DMS 273 treated with DMSO at 0.1 percent for 48 hours (cell line): ENCODE data around the gene CLIP1.
A peak's percentile ranks its signal among the peaks of the same experiment; 100 is the strongest.
"Not testable (repeated sequence)": the region's sequence is repeated elsewhere in the genome, so short reads cannot be mapped to it uniquely, and the experiment has no call there.

Source experiments
- DNase-seq: peaks from one replicate; lab custom pipeline; 2025; lab: John Stamatoyannopoulos, UW

CLIP1 gene

DNA sequence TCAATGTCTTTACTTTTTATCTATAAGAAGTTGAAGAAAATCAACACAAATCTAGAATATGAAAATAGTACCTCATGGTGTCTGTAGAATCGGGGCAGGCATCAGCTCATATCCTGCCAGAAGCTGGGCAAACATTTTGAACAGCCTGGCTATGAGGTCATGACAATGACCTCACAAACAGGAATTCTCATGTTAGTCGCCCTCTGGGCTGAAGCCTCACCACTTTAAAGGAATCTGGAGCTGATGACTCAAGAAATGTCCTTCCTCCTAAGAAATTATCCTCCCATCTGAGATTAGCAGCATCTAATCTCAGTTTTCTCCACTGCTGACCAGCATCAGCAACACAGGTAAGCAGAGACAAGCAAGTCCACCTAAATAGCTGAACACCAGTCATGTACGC is 27.1 kb downstream of the CLIP1 start:
- DNase-seq: no peak

DNA sequence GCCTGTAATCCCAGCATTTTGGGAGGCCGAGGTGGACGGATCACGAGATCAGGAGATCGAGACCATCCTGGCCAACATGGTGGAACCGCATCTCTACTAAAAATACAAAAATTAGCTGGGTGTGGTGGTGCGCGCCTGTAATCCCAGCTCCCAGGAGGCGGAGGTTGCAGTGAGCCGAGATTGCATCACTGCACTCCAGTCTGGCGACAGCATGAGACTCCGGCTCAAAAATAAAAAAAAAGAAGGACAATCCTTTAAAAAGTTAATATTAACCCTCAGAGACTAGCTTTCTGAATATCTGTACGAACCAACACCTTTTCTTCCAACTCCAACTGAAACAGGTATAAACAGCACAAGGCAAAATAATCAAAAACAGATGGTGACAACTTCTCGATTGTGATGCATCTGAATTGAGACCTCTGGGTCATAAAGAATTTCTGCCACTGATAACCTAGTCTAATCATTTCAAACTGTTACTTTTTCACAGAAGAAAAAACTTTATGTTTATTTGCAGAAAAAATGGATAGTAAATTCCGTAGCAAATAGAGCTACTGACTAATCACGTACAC is 27.8 kb downstream of the CLIP1 start:
- DNase-seq: no peak

DNA sequence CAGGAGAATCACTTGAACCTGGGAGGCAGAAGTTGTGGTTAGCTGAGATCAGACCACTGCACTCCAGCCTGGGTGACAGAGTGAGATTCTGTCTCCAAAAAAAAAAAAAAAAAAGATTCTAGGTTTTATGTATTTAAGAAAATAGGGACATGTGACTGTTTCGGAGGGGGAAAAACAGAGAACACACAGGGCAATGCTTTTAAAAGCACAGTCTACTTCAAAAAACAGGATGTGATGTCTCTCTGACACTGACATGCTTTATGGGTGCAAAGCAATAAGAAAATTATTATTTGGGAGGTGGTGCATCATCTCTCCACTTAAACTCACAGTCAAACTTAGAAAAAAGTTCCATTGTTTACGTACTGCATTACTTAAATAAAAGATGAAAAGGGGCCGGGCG is 28.7 kb downstream of the CLIP1 start:
- no peak for DNase-seq

DNA sequence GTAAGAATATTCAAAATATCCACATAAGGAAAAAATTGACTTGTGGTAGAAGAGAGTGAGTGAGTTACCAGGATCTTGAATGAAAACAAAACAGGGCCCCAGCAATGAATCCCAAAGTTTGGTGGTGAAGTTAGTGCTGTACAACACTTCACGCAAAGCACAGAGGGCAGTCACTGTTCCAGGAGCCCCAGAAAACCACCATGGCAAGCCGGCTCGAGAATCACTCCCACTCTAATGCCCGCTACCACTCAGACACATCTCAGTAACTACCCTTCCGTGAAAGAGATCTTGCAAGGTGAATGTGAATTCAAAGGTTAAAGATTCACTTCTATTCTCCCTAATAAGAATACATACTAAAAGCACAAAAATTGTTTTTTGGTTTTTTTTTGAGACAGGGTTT is 30.1 kb downstream of the CLIP1 start:
- DNase-seq: no peak

DNA sequence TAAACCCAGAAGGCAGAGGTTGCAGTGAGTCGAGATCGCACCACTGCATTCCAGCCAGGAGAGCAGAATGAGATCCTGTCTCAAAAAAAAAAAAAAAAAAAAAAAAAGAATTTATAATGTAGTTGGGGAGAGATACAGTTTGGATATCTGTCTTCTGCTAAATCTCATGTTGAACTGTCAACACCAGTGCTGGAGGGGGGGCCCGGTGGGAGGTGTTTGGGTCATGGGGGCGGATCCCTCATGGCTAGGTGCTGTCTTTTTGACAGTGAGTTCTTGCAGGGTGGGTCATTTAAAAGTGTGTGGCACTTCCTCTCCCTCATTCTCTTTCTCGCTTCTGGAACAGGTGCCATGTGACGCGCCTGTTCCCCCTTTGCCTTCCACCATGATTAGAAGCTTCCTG is 32.8 kb downstream of the CLIP1 start:
- DNase-seq: no peak

DNA sequence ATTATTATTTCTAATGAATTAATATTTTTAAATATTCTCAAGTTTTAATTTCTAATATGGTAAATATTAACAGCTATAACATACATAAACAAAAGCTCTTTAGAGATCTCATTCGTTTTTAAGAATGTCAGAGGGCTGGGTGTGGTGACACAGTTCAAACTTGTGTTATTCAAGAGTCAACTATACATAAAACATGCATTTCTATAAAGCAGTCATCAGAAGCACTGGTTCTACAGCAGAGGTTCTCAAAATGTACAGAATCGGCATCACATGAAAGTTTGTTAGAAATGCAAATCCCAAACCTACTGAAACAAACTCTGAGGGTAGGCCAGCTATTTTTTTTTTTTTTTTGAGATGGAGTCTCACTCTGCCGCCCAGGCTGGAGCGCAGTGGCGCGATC is 34.6 kb downstream of the CLIP1 start:
- no peak for DNase-seq

DNA sequence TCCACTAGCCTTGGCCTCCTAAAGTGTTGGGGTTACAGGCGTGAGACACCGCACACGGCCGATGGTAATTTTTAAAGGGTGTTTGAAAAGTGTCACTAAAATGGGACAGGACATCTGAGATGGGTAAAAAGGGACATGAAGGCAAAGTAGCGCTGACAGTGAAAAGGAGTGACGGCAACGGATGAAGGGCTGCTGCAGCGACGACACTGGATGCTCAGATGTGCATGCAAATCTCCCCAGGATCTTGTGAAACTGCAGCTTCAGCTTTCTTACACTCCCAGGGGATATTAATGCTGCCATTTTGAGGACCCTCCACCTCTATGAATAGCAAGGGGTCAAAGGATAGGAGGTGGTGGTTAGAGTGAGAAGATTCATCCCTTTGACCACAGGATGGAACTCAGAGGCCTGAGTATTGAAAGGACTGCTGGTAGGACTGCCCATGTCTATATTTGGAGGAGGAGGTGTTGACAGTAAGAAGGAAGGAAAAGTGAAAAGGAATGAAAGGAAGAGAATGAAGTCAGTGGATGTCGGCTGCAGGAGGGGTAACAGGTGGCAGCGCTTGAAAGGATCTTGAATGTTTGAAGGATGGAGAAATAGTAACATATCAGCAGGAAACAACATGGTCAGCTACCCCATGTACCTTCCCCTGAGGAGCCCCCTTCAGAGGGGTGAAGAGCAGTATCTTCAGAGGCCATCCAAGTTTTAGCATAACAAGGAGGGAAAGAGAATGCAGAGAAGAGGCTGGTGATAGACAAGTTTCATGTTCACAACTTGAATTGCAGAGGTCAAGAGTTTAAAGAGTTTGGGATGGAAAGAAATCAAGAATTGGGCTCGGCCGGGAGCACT is 37.1 kb downstream of the CLIP1 start:
- DNase-seq: no peak

DNA sequence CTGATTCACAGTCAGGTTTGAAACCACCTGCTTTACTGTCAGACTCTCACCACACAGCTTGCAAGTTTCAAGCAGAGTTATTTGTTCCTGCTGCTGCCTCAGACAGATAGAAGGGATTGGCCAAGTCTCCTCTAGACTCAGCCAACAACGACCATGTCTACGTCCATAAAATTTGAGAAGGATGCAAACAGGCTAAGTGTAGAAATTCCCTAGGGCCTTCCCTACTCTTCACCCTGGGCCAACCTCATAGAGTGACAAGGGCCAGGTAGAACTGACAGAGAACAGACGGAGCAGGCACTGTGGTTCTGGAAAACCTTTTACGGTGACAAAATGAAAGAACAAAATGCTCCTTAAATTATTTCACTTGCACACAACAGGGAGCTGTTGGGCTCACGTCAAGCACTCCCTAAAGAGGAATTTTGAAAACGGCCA is 39.5 kb downstream of the CLIP1 start:
- no peak for DNase-seq

DNA sequence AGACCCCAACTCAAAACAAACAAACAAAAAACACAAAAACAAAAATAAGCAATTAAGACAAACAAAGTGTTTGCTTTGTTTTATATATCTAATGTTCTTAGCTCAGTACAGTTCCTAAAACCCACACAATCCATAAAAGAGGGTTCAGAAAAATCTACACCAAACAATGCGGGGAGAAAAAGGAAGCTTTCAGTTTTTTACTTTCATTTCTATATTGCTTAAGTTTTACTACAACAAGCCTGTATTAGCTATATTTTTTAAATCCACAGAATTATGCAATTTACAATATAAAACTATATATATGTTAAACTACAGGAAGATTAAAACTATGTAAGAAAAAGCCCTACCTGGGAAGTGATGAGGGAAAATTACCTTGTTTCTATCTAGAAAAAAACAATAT is 41.4 kb downstream of the CLIP1 start:
- no peak for DNase-seq

DNA sequence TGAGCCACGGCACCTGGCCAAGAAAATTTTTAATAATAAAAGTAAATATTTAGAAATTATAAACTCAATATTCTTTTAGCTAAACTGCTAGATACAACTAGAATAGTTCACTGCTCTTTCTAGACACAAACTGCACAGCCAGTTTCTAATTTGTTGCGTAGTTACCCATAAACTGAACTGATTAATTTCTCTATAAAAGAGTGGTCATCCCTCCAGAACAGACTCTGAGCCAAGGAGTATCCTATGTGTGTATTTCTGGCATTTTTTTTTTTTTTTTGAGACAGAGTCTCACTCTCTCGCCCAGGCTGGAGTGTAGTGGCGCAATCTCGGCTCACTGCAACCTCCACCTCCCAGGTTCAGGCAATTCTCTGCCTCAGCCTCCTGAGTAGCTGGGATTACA is 45.7 kb downstream of the CLIP1 start:
- DNase-seq: not testable (repeated sequence)

DNA sequence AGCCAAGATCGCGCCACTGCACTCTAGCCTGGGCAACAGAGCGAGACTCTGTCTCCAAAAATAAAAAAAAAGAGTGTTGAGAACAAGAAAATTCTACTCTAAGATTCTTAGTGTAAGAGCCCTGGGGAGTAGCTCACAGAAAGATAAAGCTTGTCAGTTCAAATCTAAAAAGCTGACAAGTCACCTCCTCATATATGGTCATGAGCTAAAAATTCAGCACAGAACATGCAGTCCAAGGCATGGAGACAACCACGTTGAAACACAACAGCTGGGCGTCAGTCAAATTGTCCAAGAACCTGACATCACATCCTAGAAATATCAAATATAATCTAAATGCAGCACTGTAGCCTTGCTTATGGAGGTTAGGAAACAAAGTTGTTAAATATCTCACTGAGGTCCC is 47.8 kb downstream of the CLIP1 start:
- no peak for DNase-seq

DNA sequence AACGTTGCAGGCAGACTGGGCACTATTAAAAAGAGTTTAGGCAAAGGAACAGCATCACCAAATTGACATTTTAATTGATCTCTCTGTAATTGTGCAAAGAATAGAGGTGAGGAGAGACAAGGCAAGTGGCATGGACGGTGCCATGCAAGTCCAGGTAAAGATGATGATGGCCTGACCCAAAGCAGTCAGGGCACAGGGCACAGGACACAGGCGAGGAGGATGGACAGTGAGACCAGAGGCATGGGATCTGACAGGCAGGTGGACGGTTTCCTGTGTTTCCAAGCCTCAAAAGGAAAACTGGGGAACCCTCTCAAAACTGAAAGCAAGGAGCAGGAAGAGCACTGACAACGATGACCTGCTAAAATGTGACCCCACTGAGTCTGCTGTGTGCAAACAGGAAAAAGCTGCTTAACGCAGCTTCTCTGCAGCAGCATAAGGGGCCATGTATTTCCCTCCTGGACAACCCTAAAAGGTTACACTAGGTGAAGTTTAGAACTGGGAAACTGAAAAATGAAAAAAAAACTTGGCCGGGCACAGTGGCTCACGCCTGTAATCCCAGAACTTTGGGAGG is 50.9 kb downstream of the CLIP1 start:
- no peak for DNase-seq

DNA sequence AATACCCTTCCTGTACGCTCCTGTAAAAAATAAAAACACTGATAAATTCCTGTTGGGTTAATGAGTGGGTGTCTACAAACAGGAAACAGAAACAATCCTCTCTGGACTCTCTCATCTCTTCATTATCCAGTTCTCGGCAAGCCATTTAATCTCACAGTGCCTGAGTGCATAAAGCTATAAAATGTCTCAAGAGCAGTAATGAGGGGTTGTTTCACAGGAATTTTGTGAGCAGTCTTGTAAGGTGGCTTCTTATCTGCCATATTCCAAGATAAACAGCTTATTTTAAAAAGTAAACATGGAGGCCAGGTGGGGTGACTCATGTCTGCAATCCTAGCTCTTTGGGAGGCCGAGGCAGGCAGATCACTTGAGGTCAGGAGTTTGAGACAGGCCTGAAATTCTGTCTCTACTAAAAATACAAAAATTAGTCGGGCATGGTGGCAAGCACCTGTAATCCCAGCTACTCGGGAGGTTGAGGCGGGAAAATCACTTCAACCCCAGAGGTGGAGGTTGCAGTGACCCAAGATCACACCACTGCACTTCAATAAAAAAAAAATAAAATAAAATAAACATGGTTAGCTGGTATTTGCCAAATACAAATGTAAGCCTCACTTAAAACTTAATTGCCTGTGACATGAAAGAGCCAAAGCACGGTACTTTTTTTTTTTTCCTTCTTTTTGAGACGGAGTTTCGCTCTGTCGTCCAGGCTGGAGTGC is 54.0 kb downstream of the CLIP1 start:
- DNase-seq: no peak

DNA sequence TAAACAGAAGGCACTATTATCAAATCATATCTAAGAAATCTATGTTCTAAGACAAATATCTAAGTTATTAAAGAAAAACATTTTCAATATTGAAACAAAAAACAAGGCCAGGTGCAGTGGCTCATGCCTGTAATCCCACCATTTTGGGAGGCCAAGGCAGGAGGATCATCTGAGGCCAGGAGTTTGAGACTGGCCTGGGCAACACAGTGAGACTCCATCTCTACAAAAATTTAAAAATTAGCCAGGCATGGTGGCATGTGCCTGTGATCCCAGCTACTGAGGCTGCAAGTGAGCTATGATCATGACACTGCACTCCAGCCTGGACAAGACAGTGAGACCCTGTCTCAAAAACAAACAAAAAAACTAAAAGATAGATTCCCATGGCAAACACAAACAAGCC is 54.8 kb downstream of the CLIP1 start:
- not testable (repeated sequence) for DNase-seq

DNA sequence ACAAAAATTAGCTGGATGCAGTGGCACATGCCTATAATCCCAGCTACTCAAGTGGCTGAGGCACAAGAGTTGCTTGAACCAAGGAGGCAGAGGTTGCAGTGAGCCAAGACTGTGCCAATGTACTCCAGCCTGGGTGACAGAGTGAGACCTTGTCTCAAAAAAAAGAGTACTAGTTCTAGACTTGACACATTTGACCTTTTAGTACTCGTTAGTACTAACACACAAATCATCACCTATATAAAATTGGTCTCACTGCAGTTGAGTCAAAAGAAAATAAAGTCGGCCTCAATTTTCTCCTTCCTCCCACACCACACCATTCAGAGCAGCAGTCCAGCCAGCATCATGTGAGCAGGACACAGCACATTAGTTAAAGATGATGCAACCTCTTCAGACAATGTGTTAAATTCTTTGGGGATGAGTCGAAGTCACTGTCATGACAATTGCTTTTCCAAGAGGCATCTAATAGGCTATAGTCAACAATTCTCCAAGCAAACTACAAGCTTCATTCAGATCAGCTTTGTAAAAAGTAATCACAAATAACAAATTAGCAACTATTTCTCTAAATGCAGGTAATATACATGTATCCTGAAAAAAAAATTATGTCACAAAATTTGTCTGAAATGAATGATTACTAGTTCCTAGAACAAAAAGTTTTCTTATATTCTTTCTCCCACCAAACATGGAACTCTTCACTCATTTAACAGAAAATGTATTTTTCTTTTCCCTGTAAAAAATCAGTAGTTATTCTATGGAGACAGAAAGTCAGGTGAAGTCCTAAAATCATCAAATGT is 55.6 kb downstream of the CLIP1 start:
- DNase-seq: no peak

DNA sequence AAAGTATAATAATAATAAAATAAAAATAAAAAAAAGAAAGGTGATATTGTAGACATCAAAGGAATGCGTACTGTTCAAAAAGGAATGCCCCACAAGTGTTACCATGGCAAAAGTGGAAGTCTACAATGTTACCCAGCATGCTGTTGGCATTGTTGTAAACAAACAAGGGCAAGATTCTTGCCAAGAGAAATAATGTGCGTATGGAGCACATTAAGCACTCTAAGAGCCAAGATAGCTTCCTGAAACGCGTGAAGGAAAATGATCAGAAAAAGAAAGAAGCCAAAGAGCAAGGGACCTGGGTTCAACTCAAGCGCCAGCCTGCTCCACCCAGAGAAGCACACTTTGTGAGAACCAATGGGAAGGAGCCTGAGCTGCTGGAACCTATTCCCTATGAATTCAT is 57.2 kb downstream of the CLIP1 start:
- not testable (repeated sequence) for DNase-seq

DNA sequence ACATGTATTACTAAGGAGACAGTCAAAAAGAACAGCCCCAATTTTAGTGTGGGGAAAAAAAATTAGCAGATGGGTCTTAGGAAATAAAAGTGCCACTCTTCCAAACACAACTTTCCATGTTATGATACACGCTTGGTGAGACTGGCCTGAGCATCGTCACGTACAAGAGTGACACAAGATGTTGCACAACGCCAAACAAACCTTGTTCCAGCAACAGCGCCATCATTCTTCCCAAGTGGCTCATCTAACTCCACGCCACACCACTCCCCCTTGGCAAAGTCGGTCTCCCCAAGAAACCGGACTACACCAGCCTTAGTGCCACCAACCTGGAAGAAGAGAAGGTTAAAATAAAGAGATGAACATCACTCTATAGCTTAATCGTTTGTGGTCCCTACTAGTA is 58.7 kb downstream of the CLIP1 start:
- DNase-seq: no peak

DNA sequence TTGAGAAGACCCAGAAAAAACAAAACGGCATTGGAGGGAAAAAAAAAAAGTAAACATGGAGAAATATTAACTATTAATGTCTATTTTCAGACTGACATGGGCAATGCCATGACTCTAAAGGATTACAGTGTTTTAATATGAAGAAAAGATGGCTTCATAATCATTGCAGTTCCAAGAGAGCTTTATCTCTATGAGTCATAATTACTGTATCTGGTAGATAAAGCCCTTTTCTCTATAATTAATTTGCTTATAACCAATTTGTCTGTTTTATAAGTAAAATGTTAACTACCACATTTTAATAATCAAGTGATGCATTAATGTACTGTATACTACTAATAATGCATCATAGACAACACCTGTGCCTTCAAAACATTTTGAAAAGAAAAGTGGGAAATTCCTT is 59.7 kb downstream of the CLIP1 start:
- no peak for DNase-seq

DNA sequence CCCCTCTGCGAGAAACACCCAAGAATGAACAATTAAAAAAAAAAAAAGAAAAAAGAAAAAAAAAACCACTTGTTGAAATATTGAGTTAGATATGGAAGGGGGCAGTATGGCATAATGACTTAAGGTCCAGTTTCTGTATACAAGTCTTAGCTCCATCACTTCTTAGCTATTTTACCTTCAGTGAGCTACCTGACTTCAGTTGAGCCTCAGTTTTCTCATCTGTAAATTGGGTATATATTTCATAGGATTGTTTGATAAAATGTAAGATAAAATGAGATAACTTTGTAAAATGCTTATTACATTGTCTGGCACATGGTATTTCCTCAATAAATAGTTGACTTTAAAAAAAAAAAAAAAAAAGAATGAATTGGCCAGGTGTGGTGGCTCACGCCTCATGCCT is 64.1 kb downstream of the CLIP1 start:
- not testable (repeated sequence) for DNase-seq

DNA sequence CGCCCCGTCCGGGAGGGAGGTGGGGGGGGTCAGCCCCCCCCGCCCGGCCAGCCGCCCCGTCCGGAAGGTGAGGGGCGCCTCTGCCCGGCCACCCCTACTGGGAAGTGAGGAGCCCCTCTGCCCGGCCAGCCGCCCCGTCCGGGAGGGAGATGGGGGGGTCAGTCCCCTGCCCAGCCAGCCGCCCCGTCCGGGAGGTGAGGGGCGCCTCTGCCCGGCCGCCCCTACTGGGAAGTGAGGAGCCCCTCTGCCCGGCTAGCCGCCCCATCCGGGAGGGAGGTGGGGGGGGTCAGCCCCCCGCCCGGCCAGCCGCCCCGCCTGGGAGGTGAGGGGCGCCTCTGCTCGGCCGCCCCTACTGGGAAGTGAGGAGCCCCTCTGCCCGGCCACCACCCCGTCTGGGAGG is 64.9 kb downstream of the CLIP1 start:
- DNase-seq: not testable (repeated sequence)

DNA sequence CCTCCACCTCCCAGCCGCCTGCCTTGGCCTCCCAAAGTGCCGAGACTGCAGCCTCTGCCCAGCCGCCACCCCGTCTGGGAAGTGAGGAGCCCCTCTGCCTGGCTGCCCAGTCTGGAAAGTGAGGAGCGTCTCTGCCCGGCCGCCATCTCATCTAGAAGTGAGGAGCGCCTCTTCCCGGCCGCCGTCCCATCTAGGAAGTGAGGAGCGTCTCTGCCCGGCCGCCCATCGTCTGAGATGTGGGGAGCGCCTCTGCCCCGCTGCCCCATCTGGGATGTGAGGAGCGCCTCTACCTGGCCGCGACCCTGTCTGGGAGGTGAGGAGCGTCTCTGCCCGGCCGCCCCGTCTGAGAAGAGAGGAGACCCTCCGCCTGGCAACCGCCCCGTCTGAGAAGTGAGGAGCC is 65.5 kb downstream of the CLIP1 start:
- DNase-seq: not testable (repeated sequence)

DNA sequence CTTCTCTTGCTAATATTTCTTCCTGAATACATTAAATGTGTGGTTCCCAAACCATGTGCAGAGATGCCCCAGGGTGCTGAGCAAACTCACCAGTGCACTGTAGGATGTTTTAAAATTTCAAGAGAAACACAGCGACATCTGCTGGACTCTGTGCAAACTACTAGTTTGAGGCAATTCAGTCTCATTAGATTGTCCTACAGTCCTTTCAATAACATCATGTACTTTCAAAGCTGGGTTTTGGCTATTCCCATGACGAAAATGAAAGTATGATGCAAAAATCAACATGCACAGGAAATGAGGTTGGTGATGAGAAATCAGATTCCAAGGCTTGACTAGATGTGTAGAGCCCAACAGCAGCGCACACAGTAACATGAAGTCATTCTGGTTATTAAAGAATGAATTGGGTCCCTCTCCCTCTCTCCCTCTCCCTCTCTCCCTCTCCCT is 66.3 kb downstream of the CLIP1 start:
- DNase-seq: peak; percentile 41
